Cerebellar cortex (tissue), 1 donor: ENCODE results near the gene TLCD3B.

Experiments used
- DNase-seq: peaks from one replicate; pipeline ENCODE4 v3.0.0-alpha.2; 2015; ENCODE audit warnings: low spot score

TLCD3B gene, protein sequence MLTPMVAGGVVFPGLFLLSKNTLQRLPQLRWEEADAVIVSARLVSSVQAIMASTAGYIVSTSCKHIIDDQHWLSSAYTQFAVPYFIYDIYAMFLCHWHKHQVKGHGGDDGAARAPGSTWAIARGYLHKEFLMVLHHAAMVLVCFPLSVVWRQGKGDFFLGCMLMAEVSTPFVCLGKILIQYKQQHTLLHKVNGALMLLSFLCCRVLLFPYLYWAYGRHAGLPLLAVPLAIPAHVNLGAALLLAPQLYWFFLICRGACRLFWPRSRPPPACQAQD

DNA sequence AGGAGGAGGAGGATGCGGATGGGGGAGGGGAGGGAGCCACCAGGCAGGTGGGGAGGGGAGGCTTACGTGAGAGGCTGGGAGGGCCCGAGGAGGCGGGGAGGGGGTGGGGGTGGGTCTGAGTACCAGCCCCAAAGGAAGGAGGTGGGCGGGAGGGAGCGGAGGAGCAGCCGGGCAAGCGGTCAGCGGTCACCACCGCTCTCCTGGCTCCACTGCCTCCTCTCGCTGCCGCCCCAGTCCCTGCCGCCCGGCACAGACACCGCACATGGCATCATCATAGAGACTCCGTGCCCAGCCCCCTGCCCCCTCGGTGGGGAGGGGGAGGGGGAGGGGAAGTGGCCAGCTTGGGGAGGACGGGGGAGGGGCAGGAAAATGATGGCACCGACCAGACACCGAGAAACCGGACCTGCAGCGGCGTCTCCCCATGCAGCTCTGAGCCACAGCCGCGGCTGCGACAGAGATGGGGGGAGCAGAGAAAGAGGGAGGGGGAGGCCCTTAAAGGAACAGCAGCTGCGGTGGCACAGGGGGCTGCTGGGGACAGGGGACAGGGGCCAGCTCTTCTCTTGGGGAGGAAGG, at the start of gene TLCD3B:
Gene TLCD3B, minus strand, starts transcription at position 431 of the 573 bp plus-strand sequence. CDS start 744 bp downstream, outside the sequence.
- peak; percentile 74 for DNase-seq

- DNase-seq: no peak
Measured at GRCh38 chr16:30079480-30079879, 48.4 kb upstream of the TLCD3B start.

- DNase-seq: no peak
Measured at GRCh38 chr16:30078744-30079143, 47.7 kb upstream of the TLCD3B start.

GRCh38 chr16:30077656-30078055, 46.6 kb upstream of the TLCD3B start:
- no peak for DNase-seq

DNA sequence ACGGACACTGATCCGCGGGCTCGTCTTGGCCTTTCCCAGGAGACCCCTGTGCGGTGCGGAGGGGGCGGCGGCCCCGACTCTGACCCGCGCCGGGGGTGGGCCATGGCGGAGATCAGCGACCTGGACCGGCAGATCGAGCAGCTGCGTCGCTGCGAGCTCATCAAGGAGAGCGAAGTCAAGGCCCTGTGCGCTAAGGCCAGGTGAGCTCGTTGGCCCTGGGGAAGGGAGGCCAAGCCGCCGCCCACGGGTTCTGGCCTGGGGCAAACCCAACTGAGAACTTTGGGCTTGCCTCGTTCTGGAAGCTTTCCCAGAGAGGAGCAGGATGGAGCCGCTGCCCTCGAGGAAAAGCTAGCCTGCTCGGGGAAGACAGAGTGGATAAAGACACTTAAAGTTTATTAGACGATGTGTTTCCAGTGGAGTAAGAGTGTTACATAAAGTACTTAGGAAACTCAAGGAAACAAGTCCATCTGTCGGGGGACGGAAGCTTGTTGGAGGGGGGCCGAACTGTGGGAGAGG, 45.3 kb upstream of the TLCD3B start:
- DNase-seq: no peak

DNA sequence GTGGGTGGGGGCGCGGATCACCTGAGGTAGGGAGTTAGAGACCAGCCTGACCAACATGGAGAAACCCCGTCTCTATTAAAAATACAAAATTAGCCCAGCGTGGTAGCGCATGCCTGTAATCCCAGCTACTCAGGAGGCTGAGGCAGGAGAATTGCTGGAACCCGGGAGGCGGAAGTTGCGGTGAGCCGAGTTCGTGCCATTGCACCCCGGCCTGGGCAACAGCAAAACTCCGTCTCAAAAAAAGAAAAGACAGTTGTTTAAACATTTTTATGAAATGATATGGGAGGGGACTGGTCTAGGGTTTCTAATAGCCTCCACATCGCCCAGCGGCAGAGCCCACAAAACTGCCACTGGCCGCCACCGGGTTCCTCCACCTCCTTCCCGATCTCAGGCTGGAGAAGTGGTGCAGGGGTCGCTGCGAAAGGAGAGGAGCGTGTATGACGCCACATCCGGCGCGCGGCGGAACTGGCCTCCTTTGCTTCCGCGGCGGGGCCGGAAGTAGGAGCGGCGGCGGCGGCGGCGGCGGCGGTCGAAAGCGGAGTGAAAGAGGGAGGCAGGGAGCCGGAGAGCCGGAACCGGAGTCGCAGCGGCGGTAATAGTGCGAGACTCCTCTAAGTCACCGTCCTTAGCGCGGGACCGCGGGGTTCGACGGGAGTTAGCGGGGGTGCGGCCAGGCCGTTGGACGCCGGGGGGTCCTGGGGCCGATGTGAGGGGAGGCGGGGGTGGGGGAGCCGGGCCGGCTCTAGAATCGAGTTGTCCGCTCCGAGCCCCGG, 44.6 kb upstream of the TLCD3B start, which contains the start of gene PPP4C:
Gene PPP4C, plus strand, starts transcription at position 492 of the 773 bp plus-strand sequence. CDS start 384 bp downstream, outside the sequence.
- peak; percentile 91 for DNase-seq

DNA sequence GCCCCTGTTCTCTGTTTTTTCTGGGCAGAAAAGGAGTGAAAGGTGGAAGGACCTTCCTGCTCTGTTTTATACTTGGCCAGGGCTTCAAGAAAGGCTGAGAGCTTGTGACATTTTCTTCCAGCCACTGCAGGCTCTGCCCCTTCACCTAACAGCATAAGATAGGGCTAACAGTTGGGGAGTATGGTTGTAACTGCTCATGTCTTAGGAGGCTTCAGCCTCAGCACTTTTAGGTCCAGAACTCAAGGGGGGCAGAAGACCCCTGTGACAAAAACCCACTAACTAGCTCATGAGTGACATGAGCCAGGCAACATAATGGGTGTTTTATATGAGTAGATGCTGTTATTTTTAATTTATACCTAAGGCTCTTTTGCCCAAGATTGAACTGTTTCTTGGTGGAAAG, 39.4 kb upstream of the TLCD3B start:
- peak; percentile 8 for DNase-seq

DNA sequence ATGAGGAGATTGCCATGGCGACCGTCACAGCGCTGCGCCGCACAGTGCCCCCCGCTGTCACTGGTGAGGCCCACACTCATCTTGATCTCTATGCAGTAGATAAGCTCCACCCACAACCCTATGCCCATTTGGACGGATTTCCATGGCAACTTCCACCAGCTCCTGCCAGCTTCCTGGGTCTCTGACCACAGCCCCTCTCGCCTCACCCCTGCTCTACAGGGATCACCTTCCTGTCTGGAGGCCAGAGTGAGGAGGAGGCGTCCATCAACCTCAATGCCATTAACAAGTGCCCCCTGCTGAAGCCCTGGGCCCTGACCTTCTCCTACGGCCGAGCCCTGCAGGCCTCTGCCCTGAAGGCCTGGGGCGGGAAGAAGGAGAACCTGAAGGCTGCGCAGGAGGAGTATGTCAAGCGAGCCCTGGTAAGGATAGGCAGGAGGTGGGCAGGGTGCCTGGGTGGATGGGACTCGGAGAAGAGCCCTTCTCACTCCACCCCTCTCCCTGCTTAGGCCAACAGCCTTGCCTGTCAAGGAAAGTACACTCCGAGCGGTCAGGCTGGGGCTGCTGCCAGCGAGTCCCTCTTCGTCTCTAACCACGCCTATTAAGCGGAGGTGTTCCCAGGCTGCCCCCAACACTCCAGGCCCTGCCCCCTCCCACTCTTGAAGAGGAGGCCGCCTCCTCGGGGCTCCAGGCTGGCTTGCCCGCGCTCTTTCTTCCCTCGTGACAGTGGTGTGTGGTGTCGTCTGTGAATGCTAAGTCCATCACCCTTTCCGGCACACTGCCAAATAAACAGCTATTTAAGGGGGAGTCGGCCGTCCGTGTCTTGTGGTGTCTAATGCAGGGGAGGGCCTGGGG, 38.8 kb upstream of the TLCD3B start:
- DNase-seq: peak; percentile 0

- no peak for DNase-seq
Measured at GRCh38 chr16:30068750-30069610, 37.9 kb upstream of the TLCD3B start.

GRCh38 chr16:30068333-30068732, 37.3 kb upstream of the TLCD3B start:
- DNase-seq: no peak

DNA sequence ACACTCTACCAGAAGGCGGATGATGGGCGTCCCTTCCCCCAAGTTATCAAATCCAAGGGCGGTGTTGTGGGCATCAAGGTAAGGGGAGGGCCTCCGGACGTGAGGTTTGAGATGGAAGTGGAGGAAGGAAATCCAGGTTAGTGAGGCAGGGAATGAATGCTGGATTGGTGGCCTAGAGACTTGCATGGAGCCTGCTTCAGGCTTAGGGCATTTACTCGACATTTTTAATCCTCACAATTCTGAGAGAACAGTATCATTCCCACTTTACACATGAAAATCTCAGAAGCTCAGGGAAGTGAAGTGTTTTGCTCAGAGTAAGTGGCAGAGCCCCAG, 36.5 kb upstream of the TLCD3B start:
- no peak for DNase-seq

DNA sequence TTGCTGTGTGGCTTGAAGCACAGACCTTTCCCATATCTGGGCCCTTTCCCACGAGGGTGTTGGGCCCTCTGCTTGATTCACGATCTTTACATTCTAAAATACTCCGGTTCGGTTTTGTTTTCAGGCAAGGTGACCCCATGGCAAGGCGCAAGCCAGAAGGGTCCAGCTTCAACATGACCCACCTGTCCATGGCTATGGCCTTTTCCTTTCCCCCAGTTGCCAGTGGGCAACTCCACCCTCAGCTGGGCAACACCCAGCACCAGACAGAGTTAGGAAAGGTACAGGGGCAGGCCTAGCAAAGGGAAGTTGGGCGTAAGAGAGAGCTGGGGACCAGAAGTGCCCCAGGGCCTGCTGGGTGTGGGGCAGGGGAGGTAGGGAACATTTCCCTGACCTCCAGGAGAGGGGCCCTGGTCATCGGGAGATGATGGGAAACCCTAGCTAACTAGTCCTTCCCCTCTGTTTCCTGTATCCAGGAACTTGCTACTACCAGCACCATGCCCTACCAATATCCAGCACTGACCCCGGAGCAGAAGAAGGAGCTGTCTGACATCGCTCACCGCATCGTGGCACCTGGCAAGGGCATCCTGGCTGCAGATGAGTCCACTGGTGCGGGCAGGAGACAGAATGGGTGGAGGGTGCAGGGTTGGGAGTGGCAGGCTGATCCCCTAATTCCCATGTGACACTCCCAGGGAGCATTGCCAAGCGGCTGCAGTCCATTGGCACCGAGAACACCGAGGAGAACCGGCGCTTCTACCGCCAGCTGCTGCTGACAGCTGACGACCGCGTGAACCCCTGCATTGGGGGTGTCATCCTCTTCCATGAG, 35.9 kb upstream of the TLCD3B start:
- DNase-seq: no peak

GRCh38 chr16:30065943-30066760, 35.1 kb upstream of the TLCD3B start:
- no peak for DNase-seq

DNA sequence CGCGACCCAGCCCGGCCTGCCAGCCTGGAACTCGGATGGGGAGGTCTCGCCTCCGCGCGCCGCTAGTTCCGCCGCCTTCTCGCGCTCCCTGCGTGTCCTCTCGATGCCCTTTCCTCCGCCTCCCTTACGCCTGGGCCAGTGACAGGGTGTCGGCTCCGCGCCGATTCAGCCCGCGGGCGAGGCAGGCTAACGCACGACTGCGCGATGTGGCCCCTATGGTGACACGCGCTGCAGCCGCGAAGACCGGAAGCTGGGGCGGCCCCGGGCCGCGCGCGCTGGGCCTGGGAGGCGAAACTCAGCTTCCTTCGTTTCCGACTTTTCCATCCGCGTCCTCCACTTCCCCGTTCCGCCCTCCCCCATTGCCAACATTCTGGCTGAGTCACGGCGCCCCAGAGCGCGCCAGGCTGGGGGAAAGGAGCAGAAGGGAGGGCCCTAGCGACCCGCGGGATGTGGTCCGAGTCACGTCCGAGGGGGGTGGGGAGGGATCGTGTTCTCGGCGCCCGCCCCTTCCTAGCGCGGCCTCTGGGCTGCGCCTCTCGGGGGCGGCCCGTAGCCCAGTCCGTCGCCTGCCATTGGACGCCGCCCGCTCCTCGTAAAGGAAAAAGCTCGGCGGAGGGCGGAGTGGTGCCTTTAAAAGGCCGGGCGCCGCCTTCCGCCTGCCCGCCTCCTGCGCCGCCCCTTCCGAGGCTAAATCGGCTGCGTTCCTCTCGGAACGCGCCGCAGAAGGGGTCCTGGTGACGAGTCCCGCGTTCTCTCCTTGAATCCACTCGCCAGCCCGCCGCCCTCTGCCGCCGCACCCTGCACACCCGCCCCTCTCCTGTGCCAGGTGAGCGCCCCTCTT, 34.3 kb upstream of the TLCD3B start, which contains the start of gene ALDOA:
Gene ALDOA, plus strand, starts transcription at position 659 of the 841 bp plus-strand sequence. CDS start 1,138 bp downstream, outside the sequence.
- DNase-seq: peak; percentile 96

- DNase-seq: no peak
Measured at GRCh38 chr16:30064729-30065101, 33.6 kb upstream of the TLCD3B start.

DNA sequence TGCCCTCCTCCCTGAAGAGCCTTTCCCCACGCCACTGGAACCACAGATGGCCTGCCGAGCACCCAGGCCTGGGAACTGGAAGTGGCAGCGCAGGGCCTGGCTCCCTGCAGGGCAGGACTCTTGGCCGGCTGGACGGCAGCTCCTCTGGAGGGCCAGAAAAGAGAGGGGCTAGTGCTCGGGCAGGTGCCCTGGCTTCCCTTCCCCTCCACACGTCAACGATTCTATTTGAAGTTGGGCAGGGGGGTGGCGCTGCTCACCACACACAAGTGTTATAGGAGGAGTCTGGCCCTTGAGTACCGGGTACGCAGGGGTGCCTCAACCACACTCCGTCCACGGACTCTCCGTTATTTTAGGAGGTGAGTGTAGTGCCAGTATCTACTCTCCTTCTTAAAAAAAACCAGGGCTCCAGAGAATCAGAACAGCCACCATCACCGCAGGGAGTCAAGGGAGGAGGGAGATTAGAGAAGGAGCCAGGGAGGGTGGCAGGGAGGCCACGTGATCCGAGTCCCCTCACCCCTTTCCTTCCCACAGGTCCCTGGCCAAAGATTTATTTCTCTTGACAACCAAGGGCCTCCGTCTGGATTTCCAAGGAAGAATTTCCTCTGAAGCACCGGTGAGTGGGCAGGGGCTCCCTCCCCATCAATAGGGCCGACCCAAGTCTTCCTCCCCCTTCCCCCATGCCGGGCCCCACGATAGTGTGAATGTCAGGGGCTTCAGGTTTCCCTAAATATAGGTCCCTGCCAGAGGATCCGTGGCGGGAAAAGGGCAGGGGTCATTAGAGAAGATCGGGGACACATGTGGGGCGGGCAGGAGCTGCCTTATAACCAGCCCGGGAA, 33.0 kb upstream of the TLCD3B start:
- DNase-seq: peak; percentile 86

- no peak for DNase-seq
Measured at GRCh38 chr16:30063278-30063892, 32.3 kb upstream of the TLCD3B start.
